GM18520 (cell line): ENCODE data around the gene TTI1.
"Not testable (repeated sequence)": the region's sequence is repeated elsewhere in the genome, so short reads cannot be mapped to it uniquely, and the experiment has no call there.

Source experiments
- ATAC-seq: cut with Tn5 transposase; IDR thresholded peaks from one replicate; pipeline ENCODE4 v1.9.1; 2021; ENCODE audit not compliant: unreplicated experiment

The TTI1 gene

DNA sequence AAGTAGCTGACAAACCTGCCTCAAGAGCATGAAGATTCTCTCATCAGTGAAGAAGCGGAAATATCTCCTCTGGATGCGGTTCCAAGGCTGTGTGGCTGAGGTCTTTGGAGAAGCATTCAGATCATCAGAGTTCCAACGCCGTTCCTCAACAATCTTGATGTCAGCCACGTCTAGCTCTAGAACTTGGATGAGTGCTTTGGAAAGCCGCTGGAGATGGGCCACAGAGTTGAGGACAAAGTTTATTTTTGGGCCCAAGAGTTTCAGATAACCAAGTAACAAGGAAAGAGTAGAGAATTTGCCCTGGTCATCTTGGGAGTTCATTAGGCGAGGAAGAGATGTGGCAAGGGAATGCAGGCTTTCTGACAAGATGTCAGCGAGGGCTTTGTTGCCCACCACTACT, 20.9 kb downstream of the TTI1 start:
- ATAC-seq: no peak

GRCh38 chr20:38011696-38012095, 21.6 kb downstream of the TTI1 start:
- ATAC-seq: no peak

DNA sequence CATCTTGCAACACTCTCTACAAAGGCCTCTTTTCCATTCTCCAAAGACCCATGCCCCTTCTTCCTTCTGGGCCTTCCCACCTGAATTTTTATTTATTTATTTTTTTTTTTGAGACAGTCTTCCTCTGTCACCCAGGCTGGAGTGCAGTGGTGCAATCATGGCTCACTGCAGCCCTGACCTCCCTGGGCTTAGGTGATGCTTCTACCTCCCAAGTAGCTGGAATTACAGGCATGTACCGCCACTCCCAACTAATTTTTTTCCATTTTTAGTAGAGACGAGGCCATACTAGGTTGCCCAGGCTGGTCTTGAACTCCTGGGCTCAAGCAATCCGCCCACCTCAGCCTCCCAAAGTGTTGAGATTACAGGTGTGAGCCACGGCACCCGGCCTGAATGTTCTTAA, 23.8 kb downstream of the TTI1 start:
- not testable (repeated sequence) for ATAC-seq

- ATAC-seq: no peak
Measured at GRCh38 chr20:38008233-38008944, 24.9 kb downstream of the TTI1 start.

- no peak for ATAC-seq
Measured at GRCh38 chr20:38007526-38007925, 25.7 kb downstream of the TTI1 start.

DNA sequence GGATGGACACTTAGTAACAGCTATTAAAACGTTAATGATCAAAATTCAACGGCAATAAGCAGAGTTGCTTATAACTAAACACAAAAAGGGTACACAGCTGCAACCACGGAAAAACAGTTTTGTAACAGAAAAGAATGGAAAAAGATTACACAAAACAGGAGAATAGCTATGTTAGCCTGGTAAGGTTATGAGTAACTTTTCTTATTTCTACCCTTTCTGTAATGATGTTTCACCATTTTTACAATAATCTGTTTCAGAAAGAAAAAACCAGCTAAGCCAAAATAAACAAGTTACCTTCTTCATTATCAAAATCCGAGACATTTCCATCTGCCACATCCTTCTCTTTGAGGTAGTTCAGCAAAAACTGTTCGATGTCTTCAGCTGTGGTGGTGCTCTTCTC, 27.4 kb downstream of the TTI1 start:
- ATAC-seq: no peak

DNA sequence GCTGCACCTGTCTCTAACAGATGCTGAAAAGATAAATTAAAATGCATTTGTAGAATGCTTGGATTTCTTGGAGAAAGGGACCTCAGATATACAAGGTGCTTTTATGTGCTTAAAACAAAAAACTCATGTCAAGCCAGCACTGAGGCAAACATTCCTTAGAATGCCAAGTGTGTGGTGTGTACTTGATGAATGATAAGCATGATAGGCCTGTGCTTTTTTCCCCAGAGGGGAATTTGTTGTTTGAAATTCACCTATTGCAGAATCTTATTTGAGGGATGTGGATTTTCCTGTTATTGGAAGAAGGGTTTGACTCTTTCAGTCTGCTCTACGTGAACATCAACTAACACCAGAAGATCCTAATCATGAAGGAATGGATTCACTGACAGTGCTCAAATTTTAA, 28.8 kb downstream of the TTI1 start:
- ATAC-seq: no peak

DNA sequence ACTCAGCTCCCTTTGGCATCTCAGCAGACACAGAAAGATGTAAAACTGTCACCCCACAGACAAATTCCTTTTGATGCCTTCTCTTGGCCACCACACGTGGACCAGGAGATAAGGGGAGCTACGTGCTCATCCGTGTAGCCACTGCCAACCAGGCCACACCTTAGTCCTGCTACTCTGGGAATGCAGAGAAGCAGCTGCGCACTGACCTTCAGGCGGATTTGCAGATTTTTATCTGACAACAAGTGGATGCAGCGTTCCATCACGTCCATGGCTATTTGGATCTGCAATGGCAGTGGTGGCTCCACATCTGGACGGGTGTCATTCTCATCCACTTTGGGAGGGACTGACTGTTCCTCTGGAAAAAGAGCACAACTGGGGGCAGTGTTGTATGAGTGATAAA, 30.8 kb downstream of the TTI1 start:
- no peak for ATAC-seq

DNA sequence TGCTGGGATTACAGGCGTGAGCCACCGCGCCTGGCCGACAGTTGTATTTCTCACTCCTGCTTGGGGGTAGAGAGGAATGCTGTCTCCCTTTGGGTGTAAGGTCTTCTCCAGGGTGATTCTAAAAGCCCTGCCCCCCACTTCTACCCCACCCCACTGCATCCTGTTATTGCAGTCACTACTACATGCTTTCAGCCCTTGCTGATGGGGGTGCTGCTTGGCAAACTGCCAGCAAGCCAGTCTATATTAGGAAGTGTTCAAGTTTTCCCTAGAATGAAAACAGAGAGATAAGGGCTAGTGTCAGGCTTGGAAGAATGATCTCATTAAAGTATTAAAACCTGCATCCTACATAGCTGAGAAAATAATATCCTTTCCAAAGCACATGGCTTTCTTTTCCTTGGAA, 31.3 kb downstream of the TTI1 start:
- no peak for ATAC-seq

DNA sequence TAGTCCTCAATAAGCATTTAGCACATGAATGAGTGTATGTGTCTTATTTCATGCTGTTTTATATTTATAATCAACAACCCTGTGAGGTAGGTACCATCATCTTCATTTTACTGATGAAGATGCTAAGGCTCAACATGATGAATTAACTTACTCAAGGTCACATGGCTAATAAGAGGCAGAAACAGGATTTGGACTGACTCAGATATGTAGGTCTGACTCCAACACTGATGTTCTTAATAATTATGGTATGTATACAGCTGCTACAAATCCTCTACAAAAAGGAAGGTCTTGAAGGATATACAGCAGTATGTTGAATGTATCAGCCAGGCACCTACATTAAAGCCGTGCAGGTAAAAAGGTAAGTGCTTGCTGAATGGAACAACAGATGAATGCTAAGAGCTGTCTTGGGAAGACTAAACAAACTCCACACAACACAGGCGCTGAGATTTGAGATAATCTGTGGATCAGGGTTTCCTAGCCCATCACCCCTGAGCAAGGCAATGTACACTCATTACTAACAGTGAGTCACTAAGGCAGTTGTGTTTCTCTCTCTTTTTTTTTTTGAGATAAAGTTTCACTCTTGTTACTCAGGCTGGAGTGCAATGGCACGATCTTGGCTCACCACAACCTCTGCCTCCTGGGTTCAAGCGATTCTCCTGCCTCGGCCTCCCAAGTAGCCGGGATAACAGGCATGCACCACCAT, 31.9 kb downstream of the TTI1 start:
- ATAC-seq: no peak

- no peak for ATAC-seq
Measured at GRCh38 chr20:38000293-38000692, 33.0 kb downstream of the TTI1 start.

GRCh38 chr20:37999526-38000263, 33.6 kb downstream of the TTI1 start:
- ATAC-seq: no peak

DNA sequence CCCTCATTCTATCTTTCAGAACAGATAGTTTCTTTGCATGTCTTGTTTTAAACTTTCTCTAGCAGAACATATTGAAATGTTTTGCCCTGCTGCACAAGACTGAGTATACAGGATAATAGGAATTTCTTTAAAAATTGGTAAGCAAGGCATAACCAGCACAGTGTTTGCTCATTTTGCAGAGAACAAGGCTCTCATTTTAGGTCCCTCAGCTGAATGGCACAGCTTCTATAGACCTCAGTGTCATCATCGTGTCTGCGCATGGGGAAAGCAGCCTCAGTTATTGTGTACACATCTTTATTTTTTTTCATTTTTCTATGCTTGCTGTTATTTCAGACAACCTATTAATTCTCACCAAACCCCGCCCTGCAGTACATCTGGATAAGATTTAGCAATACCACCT, 35.7 kb downstream of the TTI1 start:
- no peak for ATAC-seq

DNA sequence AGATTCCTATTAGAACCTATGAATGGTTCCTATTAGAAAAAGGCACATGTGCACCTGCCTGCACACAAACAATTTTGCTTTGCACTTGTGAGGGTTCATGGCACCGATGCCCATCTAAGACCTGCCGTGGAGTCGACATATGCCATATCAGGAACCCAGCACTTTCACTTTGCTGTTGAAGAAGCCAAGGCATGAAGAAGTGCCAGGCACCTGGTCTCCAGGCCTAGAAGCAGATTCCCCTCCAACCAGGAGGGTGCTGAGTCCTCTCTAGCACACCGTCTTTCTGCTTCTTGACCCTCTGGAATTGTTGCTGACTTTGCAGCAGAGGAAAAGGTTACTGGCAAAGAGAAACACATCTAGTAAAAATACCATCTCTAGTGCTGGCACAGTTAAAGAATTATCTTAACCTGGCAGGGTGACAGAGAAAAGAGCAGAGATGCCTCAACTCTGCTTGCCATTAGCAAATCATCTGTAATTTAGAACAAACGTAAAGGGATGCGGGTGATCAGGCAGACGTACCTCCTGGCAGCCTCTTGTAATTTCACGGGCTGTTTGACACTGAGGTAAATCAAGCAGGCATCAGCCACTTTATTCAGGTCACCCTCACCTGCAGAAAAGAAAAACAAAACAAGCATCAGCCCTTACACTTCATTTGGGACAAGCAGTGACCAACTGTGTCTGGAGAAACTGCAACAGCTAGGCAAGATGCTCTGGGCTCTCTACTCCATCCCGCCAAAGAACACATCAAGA, 37.2 kb downstream of the TTI1 start:
- no peak for ATAC-seq

DNA sequence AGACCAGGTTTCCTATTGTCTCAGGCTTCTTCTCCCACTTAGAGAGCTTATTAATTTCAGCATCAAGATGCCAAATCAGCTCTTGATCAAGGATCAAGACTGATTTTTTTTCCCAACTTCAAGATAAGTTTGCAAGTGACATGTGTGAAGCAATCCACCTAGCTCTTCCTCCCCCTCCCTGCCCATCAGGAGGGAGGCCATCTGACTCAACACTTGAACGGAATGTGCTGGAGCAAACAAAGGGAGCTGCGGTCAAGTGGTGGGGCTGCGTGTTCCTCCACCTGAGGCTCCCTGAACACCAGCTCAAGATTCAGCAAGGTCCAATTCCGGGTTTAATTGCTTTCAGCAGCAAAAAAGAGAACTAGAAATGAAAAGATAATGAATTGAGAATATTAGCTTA, 38.7 kb downstream of the TTI1 start:
- ATAC-seq: no peak

GRCh38 chr20:37992802-37993409, 40.4 kb downstream of the TTI1 start:
- no peak for ATAC-seq

- ATAC-seq: no peak
Measured at GRCh38 chr20:37991908-37992307, 41.3 kb downstream of the TTI1 start.

DNA sequence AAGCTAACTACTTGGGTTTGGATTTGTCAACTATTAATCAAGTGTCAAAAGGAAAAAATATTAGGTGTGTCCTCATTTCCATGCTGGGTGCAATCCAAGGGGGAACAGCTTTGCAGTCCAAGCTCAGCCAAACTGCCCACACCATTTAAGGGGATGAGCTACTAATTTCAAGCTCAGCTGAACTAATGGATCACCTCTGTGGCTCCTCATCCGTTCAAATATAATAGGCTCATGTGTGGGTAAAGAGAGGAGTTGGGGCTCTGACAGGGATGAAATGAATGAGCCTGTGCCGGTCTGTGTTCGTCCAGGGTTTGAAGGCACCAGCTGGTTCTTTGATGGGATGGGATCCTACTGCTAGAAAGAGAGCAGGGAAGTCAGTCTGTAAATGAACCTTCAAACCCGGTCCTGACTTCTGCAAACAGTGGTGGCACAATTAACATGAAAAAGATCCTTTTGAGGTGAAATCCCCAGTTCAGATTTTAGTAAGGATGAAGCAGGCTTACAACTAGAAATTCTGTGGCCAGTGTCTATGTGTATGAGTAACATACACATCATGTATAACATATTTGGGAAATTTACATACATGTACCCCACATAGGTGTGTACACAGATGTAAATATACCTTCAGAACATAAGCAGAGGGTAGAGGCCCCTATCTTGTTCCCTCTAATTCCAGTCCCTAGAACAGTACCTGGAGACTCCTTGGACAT, 41.9 kb downstream of the TTI1 start:
- ATAC-seq: no peak

- ATAC-seq: peak; percentile 78
Measured at GRCh38 chr20:37990571-37991151, 42.6 kb downstream of the TTI1 start.
